Naive thymus-derived CD4-positive, alpha-beta T cell (primary cell): Measurements from ENCODE around the gene GGNBP2. TPM values are rescaled to one million over a fixed set of nuclear protein-coding genes. Genes with fewer than 3 reads are reported as not detected.
"Not testable (repeated sequence)": the region's sequence is repeated elsewhere in the genome, so short reads cannot be mapped to it uniquely, and the experiment has no call there.

ENCODE experiments used
- ATAC-seq: fragments of 150-1000 bp; cut with Tn5 transposase; 2 replicates; pipeline ENCODE4 v1.10.0; 2021; ENCODE audit warnings: mild to moderate bottlenecking, moderate library complexity
- CTCF ChIA-PET: fragments of 350-600 bp; sonication (Branson Sonifier 250); formaldehyde crosslinking; loops from one replicate; lab custom pipeline; 2021; ENCODE audit warnings: antibody characterized with exemption; lab: Charles Lee
- POLR2A ChIA-PET: fragments of 350-600 bp; sonication (Branson Sonifier 250); formaldehyde crosslinking; loops from one replicate; lab custom pipeline; 2021; ENCODE audit warnings: antibody characterized with exemption, inconsistent platforms; lab: Charles Lee
- DNase-seq, 9 donors: peaks; one replicate each; pipeline versions ENCODE4 v3.0.0 to v3.0.0-alpha.2; 2020 to 2022; ENCODE audit warnings: mixed read lengths in 1 of 9
- H3K27ac ChIP-seq: one replicate; pipeline ENCODE4 v1.7.0; 2013; ENCODE audit warnings: mild to moderate bottlenecking, low read depth, low read length, moderate library complexity
- H3K27me3 ChIP-seq, 2 donors: one replicate each; pipeline ENCODE4 v1.7.0; 2013; ENCODE audit warnings: low read length in 2 of 2, mild to moderate bottlenecking in 2 of 2, moderate library complexity in 2 of 2; ENCODE audit not compliant: control insufficient read depth in 2 of 2, insufficient read depth in 2 of 2
- H3K36me3 ChIP-seq, 3 experiments: 1 replicate in 2 of 3; 2 replicates in 1 of 3; pipeline ENCODE4 v1.7.0; 2013; ENCODE audit warnings: low read length in 3 of 3, mild to moderate bottlenecking in 3 of 3, moderate library complexity in 1 of 3; ENCODE audit not compliant: insufficient read depth in 3 of 3, control insufficient read depth in 2 of 3
- H3K4me1 ChIP-seq, 2 donors: one replicate each; pipeline ENCODE4 v1.7.0; 2013; ENCODE audit warnings: low read length in 2 of 2, mild to moderate bottlenecking in 2 of 2, moderate library complexity in 1 of 2; ENCODE audit not compliant: control insufficient read depth in 2 of 2, insufficient read depth in 2 of 2
- H3K4me3 ChIP-seq: 2 replicates; pipeline ENCODE4 v1.7.0; 2013; ENCODE audit warnings: mild to moderate bottlenecking, low read length
- H3K9me3 ChIP-seq, 3 experiments: 1 replicate in 2 of 3; 2 replicates in 1 of 3; pipeline ENCODE4 v1.7.0; 2013; ENCODE audit warnings: low read length in 3 of 3; ENCODE audit not compliant: control insufficient read depth in 2 of 3
- H3K27ac Mint-ChIP-seq, 9 donors: one replicate each; pipeline ENCODE4 v1.8.0; 2020 to 2022; ENCODE audit warnings: mixed read lengths in 9 of 9, mild to moderate bottlenecking in 8 of 9, moderate library complexity in 5 of 9, inconsistent platforms in 2 of 9
- H3K27me3 Mint-ChIP-seq, 5 donors: one replicate each; pipeline ENCODE4 v1.8.0; 2021 to 2022; ENCODE audit warnings: mixed read lengths in 5 of 5, mild to moderate bottlenecking in 1 of 5
- H3K36me3 Mint-ChIP-seq, 5 donors: one replicate each; pipeline ENCODE4 v1.8.0; 2020 to 2022; ENCODE audit warnings: mixed read lengths in 5 of 5, mild to moderate bottlenecking in 3 of 5, inconsistent platforms in 1 of 5
- H3K4me1 Mint-ChIP-seq, 7 donors: one replicate each; pipeline ENCODE4 v1.8.0; 2020 to 2022; ENCODE audit warnings: mixed read lengths in 7 of 7, mild to moderate bottlenecking in 3 of 7, inconsistent platforms in 1 of 7
- H3K4me3 Mint-ChIP-seq, 10 donors: one replicate each; pipeline ENCODE4 v1.8.0; 2020 to 2022; ENCODE audit warnings: mild to moderate bottlenecking in 10 of 10, mixed read lengths in 10 of 10, moderate library complexity in 6 of 10, inconsistent platforms in 2 of 10
- H3K9me3 Mint-ChIP-seq, 11 donors: one replicate each; pipeline ENCODE4 v1.8.0; 2020 to 2022; ENCODE audit warnings: mixed read lengths in 11 of 11, mild to moderate bottlenecking in 4 of 11, inconsistent platforms in 1 of 11, moderate library complexity in 1 of 11
- intact Hi-C, 2 donors: fragments of 100-400 bp; cut with micrococcal nuclease; formaldehyde crosslinking; loops; one replicate each; pipeline ENCODE4 v1.15.1; 2023
- polyA plus RNA-seq, 2 donors: library from polyadenylated mRNA; unstranded; fragments of 300-500 nt; fragmentation: Illumina TruSeq; gene quantifications; one replicate each; pipeline ENCODE4 v1.2.3, GENCODE V29; 2021
- total RNA-seq, 6 experiments: library from RNA in 5 of 6; stranded (reverse) in 5 of 6; gene quantifications; 1 replicate in 5 of 6; 2 replicates in 1 of 6; pipeline ENCODE4 v1.2.3 and lab custom pipeline; 2021 to 2026

The GGNBP2 gene
- total and polyA plus RNA-seq, 7 experiments from 2014 or later: 60.4 to 173 (median 138) TPM

GRCh38 chr17:36602924-36603384 lies 58.2 kb downstream of the GGNBP2 start:
- Mint-ChIP-seq H3K36me3 (peaks cover 0 to 6% (median 0%) of the 10 kb centered on the region in 5 donors), H3K27me3 (no peaks in the 10 kb centered on the region), H3K9me3 (peaks cover 0 to 1% (median 0%) of the 10 kb centered on the region in 11 donors), H3K27ac (peak overlapping the region in 7 of 9 donors; percentile 56 to 95 (median 85)), H3K4me1 (peaks cover 25 to 54% (median 46%) of the 10 kb centered on the region in 7 donors), H3K4me3 (peak overlapping the region; percentile 92 to 97 (median 94))
- H3K27ac ChIP-seq: peak overlapping the region; percentile 79
- DNase-seq: peak; percentile 19 to 77 (median 61)
- no peaks in the 10 kb centered on the region for H3K9me3 ChIP-seq
- intact Hi-C loops: loop anchor here (1.0 to 10.0 kb wide), 9 partner anchors 26 to 1006 kb away; partner anchors contain the start of genes AATF (in 1 of the 2), ACACA (in 1 of the 2), SYNRG (in 1 of the 2) and TADA2A (in 1 of the 2)
- ChIA-PET POLR2A (interaction anchor here (1.1 to 5.1 kb wide), 5 partner anchors 8 to 119 kb away, joined by 3 to 52 read pairs (median 10); partner anchors contain the start of genes DHRS11 and GGNBP2), CTCF (interaction anchor here (0.6 to 3.0 kb wide), 21 partner anchors 8 to 967 kb away, joined by 3 to 17 read pairs (median 4); no protein-coding TSS in a partner anchor)
- peak overlapping the region; percentile 95 for H3K4me3 ChIP-seq
- ATAC-seq: peak; percentile 68
- H3K36me3 ChIP-seq: peaks cover 0 to 10% (median 4%) of the 10 kb centered on the region in 3 experiments
- H3K27me3 ChIP-seq: no peaks in the 10 kb centered on the region
- H3K4me1 ChIP-seq: peaks cover 11 to 19% of the 10 kb centered on the region in 2 donors

- Mint-ChIP-seq H3K4me3 (peak overlapping the region in 1 of 10 donors; percentile 28), H3K4me1 (peaks cover 25 to 55% (median 47%) of the 10 kb centered on the region in 7 donors)
- H3K9me3 Mint-ChIP-seq, H3K4me3 ChIP-seq, H3K9me3 ChIP-seq, H3K27ac Mint-ChIP-seq, H3K27me3 ChIP-seq, H3K27me3 Mint-ChIP-seq, H3K36me3 Mint-ChIP-seq, DNase-seq, ATAC-seq, H3K27ac ChIP-seq: not testable (repeated sequence)
- POLR2A ChIA-PET: interaction anchor here (0.6 kb wide), 1 partner anchor 1864 kb away, joined by 3 read pairs; no protein-coding TSS in a partner anchor
- H3K4me1 ChIP-seq: peaks cover 11 to 19% of the 10 kb centered on the region in 2 donors
- intact Hi-C loops: loop anchor here in 1 of 2 donors (10.0 kb wide), 1 partner anchor 800 kb away; the partner anchor contains the start of genes ACACA and TADA2A
- CTCF ChIA-PET: interaction anchor here (0.7 kb wide), 1 partner anchor 13 kb away, joined by 4 read pairs; the partner anchor contains the start of gene DHRS11
- H3K36me3 ChIP-seq: peaks cover 0 to 12% (median 8%) of the 10 kb centered on the region in 3 experiments
Measured at GRCh38 chr17:36605028-36605427, 60.3 kb downstream of the GGNBP2 start.

- Mint-ChIP-seq H3K9me3 (peaks cover 0 to 1% (median 0%) of the 10 kb centered on the region in 11 donors), H3K4me1 (peaks cover 18 to 35% (median 29%) of the 10 kb centered on the region in 7 donors), H3K36me3 (peaks cover 0 to 7% (median 0%) of the 10 kb centered on the region in 5 donors), H3K27me3 (no peaks in the 10 kb centered on the region), H3K4me3 (no peak overlapping the region), H3K27ac (peak overlapping the region in 2 of 9 donors; percentile 41 to 65)
- Histone ChIP-seq H3K4me3 (no peak overlapping the region), H3K4me1 (peaks cover 0 to 5% of the 10 kb centered on the region in 2 donors), H3K36me3 (peaks cover 0 to 8% (median 5%) of the 10 kb centered on the region in 3 experiments), H3K27ac (no peak overlapping the region), H3K27me3 (no peaks in the 10 kb centered on the region), H3K9me3 (no peaks in the 10 kb centered on the region)
- intact Hi-C loops: loop anchor here in 1 of 2 donors (10.0 kb wide), 1 partner anchor 797 kb away; the partner anchor contains the start of genes ACACA and TADA2A
- ChIA-PET CTCF (no interaction called here), POLR2A (no interaction called here)
- ATAC-seq (no peak), DNase-seq (no peak)
Measured at GRCh38 chr17:36608280-36608679, 63.6 kb downstream of the GGNBP2 start.

GRCh38 chr17:36608794-36609497 lies 64.2 kb downstream of the GGNBP2 start:
- ATAC-seq (peak; percentile 68), DNase-seq (no peak)
- peaks cover 0 to 1% (median 0%) of the 10 kb centered on the region in 11 donors for H3K9me3 Mint-ChIP-seq
- CTCF ChIA-PET: no interaction called here
- POLR2A ChIA-PET: no interaction called here
- H3K4me1 Mint-ChIP-seq: peaks cover 17 to 28% (median 24%) of the 10 kb centered on the region in 7 donors
- H3K4me3 ChIP-seq: no peak overlapping the region
- no peaks in the 10 kb centered on the region for H3K9me3 ChIP-seq
- H3K4me1 ChIP-seq: peaks cover 0 to 5% of the 10 kb centered on the region in 2 donors
- intact Hi-C loops: loop anchor here in 1 of 2 donors (10.0 kb wide), 1 partner anchor 796 kb away; the partner anchor contains the start of genes ACACA and TADA2A
- no peak overlapping the region for H3K4me3 Mint-ChIP-seq
- H3K27me3 Mint-ChIP-seq: no peaks in the 10 kb centered on the region
- H3K36me3 Mint-ChIP-seq: peaks cover 0 to 7% (median 0%) of the 10 kb centered on the region in 5 donors
- H3K27me3 ChIP-seq: no peaks in the 10 kb centered on the region
- H3K27ac ChIP-seq: no peak overlapping the region
- no peak overlapping the region for H3K27ac Mint-ChIP-seq
- peaks cover 0 to 8% (median 5%) of the 10 kb centered on the region in 3 experiments for H3K36me3 ChIP-seq

GRCh38 chr17:36609498-36609862 lies 64.8 kb downstream of the GGNBP2 start:
- Histone ChIP-seq H3K27ac (no peak overlapping the region), H3K36me3 (peaks cover 0 to 8% (median 5%) of the 10 kb centered on the region in 3 experiments), H3K9me3 (no peaks in the 10 kb centered on the region), H3K27me3 (no peaks in the 10 kb centered on the region), H3K4me3 (no peak overlapping the region), H3K4me1 (peaks cover 0 to 5% of the 10 kb centered on the region in 2 donors)
- POLR2A ChIA-PET: no interaction called here
- no peak overlapping the region for H3K4me3 Mint-ChIP-seq
- ATAC-seq (no peak), DNase-seq (no peak)
- no peak overlapping the region for H3K27ac Mint-ChIP-seq
- CTCF ChIA-PET: interaction anchor here (0.7 kb wide), 1 partner anchor 438 kb away, joined by 3 read pairs; no protein-coding TSS in a partner anchor
- H3K9me3 Mint-ChIP-seq: no peaks in the 10 kb centered on the region
- no peaks in the 10 kb centered on the region for H3K27me3 Mint-ChIP-seq
- intact Hi-C loops: loop anchor here in 1 of 2 donors (10.0 kb wide), 1 partner anchor 795 kb away; the partner anchor contains the start of genes ACACA and TADA2A
- peaks cover 13 to 23% (median 19%) of the 10 kb centered on the region in 7 donors for H3K4me1 Mint-ChIP-seq
- peaks cover 0 to 5% (median 0%) of the 10 kb centered on the region in 5 donors for H3K36me3 Mint-ChIP-seq

- H3K9me3 Mint-ChIP-seq: no peaks in the 10 kb centered on the region
- H3K27ac Mint-ChIP-seq: no peak overlapping the region
- POLR2A ChIA-PET: interaction anchor here (1.4 kb wide), 1 partner anchor 8 kb away, joined by 3 read pairs; no protein-coding TSS in a partner anchor
- CTCF ChIA-PET: interaction anchor here (0.7 to 1.4 kb wide), 2 partner anchors 8 to 437 kb away, joined by 3 to 8 read pairs; partner anchors contain the start of gene MRM1
- intact Hi-C loops: loop anchor here in 1 of 2 donors (5.0 kb wide), 1 partner anchor 757 kb away; no protein-coding TSS in a partner anchor
- Histone ChIP-seq H3K27me3 (no peaks in the 10 kb centered on the region), H3K27ac (no peak overlapping the region), H3K4me1 (peaks cover 0 to 3% of the 10 kb centered on the region in 2 donors), H3K4me3 (no peak overlapping the region), H3K9me3 (no peaks in the 10 kb centered on the region), H3K36me3 (peaks cover 0 to 8% (median 5%) of the 10 kb centered on the region in 3 experiments)
- peaks cover 0 to 5% (median 0%) of the 10 kb centered on the region in 5 donors for H3K36me3 Mint-ChIP-seq
- no peak overlapping the region for H3K4me3 Mint-ChIP-seq
- DNase-seq: no peak
- no peaks in the 10 kb centered on the region for H3K27me3 Mint-ChIP-seq
- H3K4me1 Mint-ChIP-seq: peaks cover 7 to 17% (median 12%) of the 10 kb centered on the region in 7 donors
- no peak for ATAC-seq
Measured at GRCh38 chr17:36610474-36610873, 65.8 kb downstream of the GGNBP2 start.
